GM23248 (cell line): ENCODE data around the gene MINDY4B.

Experiments
- EZH2 ChIP-seq: fragments of 200-600 bp; sonication (generic); IDR thresholded peaks from 2 replicates; pipeline ENCODE4 v1.6.1; 2018; ENCODE audit warnings: antibody characterized with exemption, mild to moderate bottlenecking; ENCODE audit not compliant: insufficient read depth, poor library complexity, severe bottlenecking
- EZH2phosphoT487 ChIP-seq: fragments of 200-600 bp; sonication (generic); IDR thresholded peaks from 2 replicates; pipeline ENCODE4 v1.6.1; 2018; ENCODE audit warnings: antibody characterized with exemption, moderate library complexity, mild to moderate bottlenecking, low read depth; ENCODE audit not compliant: insufficient read depth

DNA sequence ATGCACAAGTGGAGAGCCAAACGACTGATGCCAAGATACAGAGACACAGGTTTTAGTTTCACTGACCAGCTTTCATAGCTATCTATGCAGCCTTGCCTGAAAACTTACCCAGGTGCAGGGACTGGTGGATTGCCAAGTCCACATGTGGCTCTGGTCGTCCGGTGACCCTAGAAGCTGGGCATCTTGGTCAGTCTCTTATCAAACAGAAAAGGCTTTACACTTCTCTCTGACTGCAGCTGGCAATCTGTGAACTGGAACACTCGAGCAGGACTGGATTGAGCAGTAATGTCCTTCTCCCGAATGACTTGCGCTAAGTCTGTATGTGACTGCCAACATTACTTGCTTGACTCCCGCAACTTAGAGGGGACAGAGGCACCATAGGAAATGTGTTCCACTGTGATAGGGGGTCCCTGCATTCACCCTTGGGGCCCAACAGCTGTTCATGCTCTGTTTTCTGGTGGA, 79.3 kb downstream of the MINDY4B start:
- TF ChIP-seq EZH2 (no peak), EZH2phosphoT487 (no peak)
